Measurements from ENCODE around the gene STOX2. TPM values are rescaled to one million over a fixed set of nuclear protein-coding genes. Genes with fewer than 3 reads are reported as not detected.
"Not testable (repeated sequence)": the region's sequence is repeated elsewhere in the genome, so short reads cannot be mapped to it uniquely, and the experiment has no call there.

STOX2 gene
- total and polyA plus RNA-seq, 8 donors, result 0.29 to 55.8 (median 3.9) TPM

DNA sequence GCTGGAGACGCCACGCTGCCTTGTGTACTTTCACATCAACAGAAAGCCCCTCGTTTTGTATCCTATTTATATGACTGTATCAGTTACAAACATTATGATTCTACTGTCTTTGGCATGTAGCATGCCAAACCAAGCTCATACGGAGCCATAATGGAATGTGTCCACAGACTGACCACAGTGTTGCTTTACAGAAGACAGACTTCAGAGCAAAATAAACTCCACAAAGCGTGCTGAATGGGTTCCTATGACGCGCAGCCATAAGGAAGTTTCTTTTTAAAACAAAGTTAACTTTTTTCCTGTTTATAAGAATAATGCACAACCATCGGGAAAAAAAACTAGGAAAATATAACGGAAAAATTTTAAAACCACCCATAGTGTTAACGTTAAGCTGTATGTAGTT is 136.0 kb downstream of the STOX2 start:
- H3K36me3 ChIP-seq, result no peaks in the 10 kb centered on the region
- no peak for TF ChIP-seq POLR2AphosphoS5 (IDR thresholded peaks at IDR 0.05)
- no peak for TF ChIP-seq POLR2A (IDR thresholded peaks at IDR 0.05)
- no peak for TF ChIP-seq CTCF (IDR thresholded peaks at IDR 0.05)
- TF ChIP-seq EP300 (IDR thresholded peaks at IDR 0.05), result no peak
- DNase-seq, result no peak
- peaks cover 0 to 12% (median 0%) of the 10 kb centered on the region in 3 donors for H3K27me3 ChIP-seq
- H3K9me3 ChIP-seq, result peaks cover 0 to 14% (median 7%) of the 10 kb centered on the region in 4 donors
- WGBS, 5 donors, result 82 to 90% (median 85%) methylated on average over 10 of the region's 10 CpGs
- no peak overlapping the region for H3K4me3 ChIP-seq
- intact Hi-C loops (cut with DNase I; ENCODE audit: low total_unique reads), result no loop called here
- no peak overlapping the region for H3K27ac ChIP-seq
- H3K4me1 ChIP-seq, result peaks cover 0 to 8% (median 2%) of the 10 kb centered on the region in 4 donors

DNA sequence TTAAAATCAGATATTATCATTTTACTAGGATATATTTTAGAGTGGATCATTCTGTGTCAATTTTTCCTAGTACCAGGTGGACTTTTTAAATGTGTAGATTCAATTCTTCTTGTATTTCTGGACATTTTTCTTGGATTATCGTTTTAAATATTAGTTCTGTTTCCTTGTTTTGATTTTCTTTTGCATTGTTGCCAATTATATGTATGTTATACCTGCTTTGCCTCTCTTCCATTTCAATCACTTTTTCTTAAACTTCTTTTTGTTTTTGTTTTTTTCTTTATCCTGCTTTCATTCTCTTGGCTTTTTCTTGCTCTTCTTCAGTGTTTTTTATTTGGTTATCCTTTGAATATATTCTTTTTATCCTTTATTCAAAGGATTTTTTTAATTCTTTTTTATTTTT is 141.0 kb downstream of the STOX2 start:
- no peak for DNase-seq
- peaks cover 0 to 30% (median 15%) of the 10 kb centered on the region in 4 donors for H3K9me3 ChIP-seq
- no peaks in the 10 kb centered on the region for H3K4me1 ChIP-seq
- no peaks in the 10 kb centered on the region for H3K27me3 ChIP-seq
- H3K4me3 ChIP-seq, result no peak overlapping the region
- H3K27ac ChIP-seq, result no peak overlapping the region
- intact Hi-C loops (cut with DNase I; ENCODE audit: low total_unique reads), result no loop called here
- WGBS, 5 donors, result 61 to 86% (median 85%) methylated on average over 1 of the region's 1 CpG
- TF ChIP-seq EP300 (IDR thresholded peaks at IDR 0.05) (no peak), POLR2A (IDR thresholded peaks at IDR 0.05) (no peak), CTCF (IDR thresholded peaks at IDR 0.05) (no peak), POLR2AphosphoS5 (IDR thresholded peaks at IDR 0.05) (no peak)
- no peaks in the 10 kb centered on the region for H3K36me3 ChIP-seq

- intact Hi-C loops (cut with DNase I; ENCODE audit: low total_unique reads); H3K36me3 ChIP-seq; H3K4me3 ChIP-seq; H3K27ac ChIP-seq; DNase-seq; H3K27me3 ChIP-seq; H3K4me1 ChIP-seq: not testable (repeated sequence)
- H3K9me3 ChIP-seq, result peaks cover 0 to 17% (median 9%) of the 10 kb centered on the region in 4 donors
- WGBS, 5 donors, result 95 to 98% (median 98%) methylated on average over 4 of the region's 4 CpGs
Observed at GRCh38 chr4:184051262-184051661, 146.2 kb downstream of the STOX2 start.

GRCh38 chr4:184052616-184053015 is 147.5 kb downstream of the STOX2 start:
- H3K4me3 ChIP-seq, result no peak overlapping the region
- H3K36me3 ChIP-seq, result no peaks in the 10 kb centered on the region
- peaks cover 0 to 7% (median under 1%) of the 10 kb centered on the region in 4 donors for H3K9me3 ChIP-seq
- no peak for DNase-seq
- no peaks in the 10 kb centered on the region for H3K27me3 ChIP-seq
- H3K27ac ChIP-seq, result no peak overlapping the region
- intact Hi-C loops (cut with DNase I; ENCODE audit: low total_unique reads), result no loop called here
- no peaks in the 10 kb centered on the region for H3K4me1 ChIP-seq
- 84 to 93% (median 87%) methylated on average over 2 of the region's 2 CpGs for WGBS, 5 donors
- no peak for TF ChIP-seq EP300 (IDR thresholded peaks at IDR 0.05)
- no peak for TF ChIP-seq POLR2AphosphoS5 (IDR thresholded peaks at IDR 0.05)
- no peak for TF ChIP-seq POLR2A (IDR thresholded peaks at IDR 0.05)

- TF ChIP-seq EP300 (IDR thresholded peaks at IDR 0.05) (no peak), CTCF (IDR thresholded peaks at IDR 0.05) (no peak), POLR2A (IDR thresholded peaks at IDR 0.05) (no peak), POLR2AphosphoS5 (IDR thresholded peaks at IDR 0.05) (no peak)
- Histone ChIP-seq H3K9me3 (peaks cover 0 to 7% (median 0%) of the 10 kb centered on the region in 4 donors), H3K4me3 (no peak overlapping the region), H3K27me3 (no peaks in the 10 kb centered on the region), H3K27ac (no peak overlapping the region), H3K4me1 (no peaks in the 10 kb centered on the region), H3K36me3 (no peaks in the 10 kb centered on the region)
- no peak for DNase-seq
- intact Hi-C loops (cut with DNase I; ENCODE audit: low total_unique reads), result no loop called here
- 63 to 78% (median 72%) methylated on average over 5 of the region's 5 CpGs for WGBS, 5 donors
Observed at GRCh38 chr4:184053434-184053833, 148.3 kb downstream of the STOX2 start.
